ENCODE results near the gene CPSF6. TPM values are rescaled to one million over a fixed set of nuclear protein-coding genes. Genes with fewer than 3 reads are reported as not detected.

The CPSF6 gene
- total and polyA plus RNA-seq, 2 of the 8 experiments (the other 6 are each of a cell fraction or from before 2014, with no cell fraction given) = 92.7 to 167 TPM

DNA sequence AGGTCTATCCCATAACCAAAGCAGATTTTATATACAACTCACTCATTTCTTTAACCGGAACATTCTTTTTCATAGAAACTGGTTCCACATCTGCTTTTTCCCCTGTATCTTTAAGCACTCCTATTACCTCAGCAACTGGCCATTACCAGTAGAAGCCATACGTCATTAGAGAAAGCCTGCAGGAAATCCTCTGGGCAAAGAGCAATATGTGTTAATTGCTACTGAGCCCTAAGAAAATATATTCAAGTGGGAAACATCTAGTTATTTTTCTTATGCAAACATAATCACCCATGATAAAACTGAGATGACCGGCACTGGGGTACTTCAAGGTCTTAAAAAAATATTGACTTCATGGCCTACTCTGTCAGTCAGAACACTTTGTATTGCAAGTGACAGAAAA, 28.2 kb upstream of the CPSF6 start:
- no peak overlapping the region for H3K4me3 ChIP-seq (ENCODE audit: extremely low read depth in 1 of 4, insufficient read depth in 2 of 4, low read depth in 3 of 4, low read length in 4 of 4)
- no peaks in the 10 kb centered on the region for H3K36me3 ChIP-seq (ENCODE audit: control insufficient read depth in 2 of 4, insufficient read depth in 4 of 4, low read length in 3 of 4)
- no peak overlapping the region for H3K4ac ChIP-seq (replicated peaks; ENCODE audit: insufficient read length, low read depth, low read length)
- POLR2A ChIA-PET (ENCODE audit: partially characterized antibody) = no interaction called here
- H3K9ac ChIP-seq (replicated peaks in 1 of 4; ENCODE audit: extremely low read depth in 1 of 4, low read depth in 3 of 4, low read length in 3 of 4) = no peak overlapping the region
- no peak overlapping the region for H4K91ac ChIP-seq (replicated peaks; ENCODE audit: insufficient read length, low read length)
- H3K23ac ChIP-seq (ENCODE audit: insufficient read length) = no peak overlapping the region
- H3K56ac ChIP-seq (replicated peaks; ENCODE audit: insufficient read length, low read depth, low read length) = no peak overlapping the region
- H3K4me1 ChIP-seq (replicated peaks in 1 of 4; ENCODE audit: control insufficient read depth in 3 of 4, insufficient read depth in 4 of 4, low read length in 3 of 4) = no peaks in the 10 kb centered on the region
- no peaks in the 10 kb centered on the region for H3K27me3 ChIP-seq (replicated peaks in 1 of 4; ENCODE audit: control insufficient read depth in 3 of 4, extremely low read depth in 1 of 4, insufficient read depth in 3 of 4, low read length in 3 of 4)
- no peaks in the 10 kb centered on the region for H3K79me2 ChIP-seq (ENCODE audit: control insufficient read depth in 1 of 2, insufficient read depth in 2 of 2, low read length in 2 of 2)
- no peak overlapping the region for H3K18ac ChIP-seq (ENCODE audit: extremely low read depth, low read length)
- no peak overlapping the region for H3K14ac ChIP-seq (ENCODE audit: insufficient read length)
- H2BK5ac ChIP-seq (ENCODE audit: low read depth, low read length) = no peak overlapping the region
- H3K9me3 ChIP-seq (ENCODE audit: insufficient read depth in 2 of 2, low read depth in 1 of 2, low read length in 1 of 2) = no peaks in the 10 kb centered on the region
- CTCF ChIA-PET (ENCODE audit: partially characterized antibody) = no interaction called here
- TF ChIP-seq SAP30 (IDR thresholded peaks at IDR 0.05; ENCODE audit: insufficient read depth, insufficient replicate concordance, low read length) (no peak), SP2 (IDR thresholded peaks at IDR 0.05; ENCODE audit: low read length) (no peak), JUN (IDR thresholded peaks at IDR 0.05; ENCODE audit: low read depth, low read length) (no peak), POLR2AphosphoS5 (IDR thresholded peaks at IDR 0.05; ENCODE audit: low read depth, low read length) (no peak), CBX5 (IDR thresholded peaks at IDR 0.05; ENCODE audit: low read depth, low read length) (no peak), JUND (IDR thresholded peaks at IDR 0.05; ENCODE audit: low read length) (no peak), NANOG (IDR thresholded peaks at IDR 0.05; ENCODE audit: insufficient read depth, low read depth, low read length, poor library complexity, severe bottlenecking) (no peak), TAF7 (optimal IDR thresholded peaks at IDR 0.05; ENCODE audit: borderline replicate concordance, low read depth, low read length) (no peak)
- TF ChIP-seq, protein P1, sequence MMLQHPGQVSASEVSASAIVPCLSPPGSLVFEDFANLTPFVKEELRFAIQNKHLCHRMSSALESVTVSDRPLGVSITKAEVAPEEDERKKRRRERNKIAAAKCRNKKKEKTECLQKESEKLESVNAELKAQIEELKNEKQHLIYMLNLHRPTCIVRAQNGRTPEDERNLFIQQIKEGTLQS (IDR thresholded peaks at IDR 0.05; ENCODE audit: insufficient read depth, low read depth, low read length) = no peak
- TF ChIP-seq, protein P2, sequence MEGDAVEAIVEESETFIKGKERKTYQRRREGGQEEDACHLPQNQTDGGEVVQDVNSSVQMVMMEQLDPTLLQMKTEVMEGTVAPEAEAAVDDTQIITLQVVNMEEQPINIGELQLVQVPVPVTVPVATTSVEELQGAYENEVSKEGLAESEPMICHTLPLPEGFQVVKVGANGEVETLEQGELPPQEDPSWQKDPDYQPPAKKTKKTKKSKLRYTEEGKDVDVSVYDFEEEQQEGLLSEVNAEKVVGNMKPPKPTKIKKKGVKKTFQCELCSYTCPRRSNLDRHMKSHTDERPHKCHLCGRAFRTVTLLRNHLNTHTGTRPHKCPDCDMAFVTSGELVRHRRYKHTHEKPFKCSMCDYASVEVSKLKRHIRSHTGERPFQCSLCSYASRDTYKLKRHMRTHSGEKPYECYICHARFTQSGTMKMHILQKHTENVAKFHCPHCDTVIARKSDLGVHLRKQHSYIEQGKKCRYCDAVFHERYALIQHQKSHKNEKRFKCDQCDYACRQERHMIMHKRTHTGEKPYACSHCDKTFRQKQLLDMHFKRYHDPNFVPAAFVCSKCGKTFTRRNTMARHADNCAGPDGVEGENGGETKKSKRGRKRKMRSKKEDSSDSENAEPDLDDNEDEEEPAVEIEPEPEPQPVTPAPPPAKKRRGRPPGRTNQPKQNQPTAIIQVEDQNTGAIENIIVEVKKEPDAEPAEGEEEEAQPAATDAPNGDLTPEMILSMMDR (IDR thresholded peaks at IDR 0.05; ENCODE audit: control extremely low read depth in 1 of 3, insufficient read depth in 1 of 3, low read depth in 1 of 3, low read length in 3 of 3) = no peak
- H2BK12ac ChIP-seq (ENCODE audit: low read depth, low read length) = no peak overlapping the region
- no peak overlapping the region for H3K27ac ChIP-seq (ENCODE audit: low read depth, low read length)
- no peak overlapping the region for H2BK120ac ChIP-seq (replicated peaks; ENCODE audit: low read depth, low read length)
- no peaks in the 10 kb centered on the region for H3K23me2 ChIP-seq (ENCODE audit: low read depth, low read length)
- H3K79me1 ChIP-seq (ENCODE audit: low read depth, low read length) = no peaks in the 10 kb centered on the region
- no peak overlapping the region for H4K8ac ChIP-seq (ENCODE audit: extremely low read depth, insufficient read depth, low read length)
- DNase-seq (ENCODE audit: low read depth in 1 of 2, low spot score in 2 of 2) = no peak
- no peaks in the 10 kb centered on the region for H4K20me1 ChIP-seq (replicated peaks in 1 of 2; ENCODE audit: control insufficient read depth in 1 of 2, insufficient read depth in 2 of 2, low read length in 2 of 2)
- no peak overlapping the region for H2AK5ac ChIP-seq (ENCODE audit: low read depth, low read length)
- no peak for FAIRE-seq
- 96% methylated on average over 3 of the region's 3 CpGs; no CpG with 5 or more reads in 1 of the 2 experiments for WGBS, 2 experiments (ENCODE audit: extremely low coverage in 1 of 2, insufficient coverage in 1 of 2, insufficient read length in 1 of 2, insufficient replicate concordance in 2 of 2, low coverage in 1 of 2, low lambda C conversion rate in 2 of 2, missing lambda C conversion rate in 1 of 2)
- H2BK15ac ChIP-seq (ENCODE audit: low read length) = no peak overlapping the region
- no peak overlapping the region for H3K4me2 ChIP-seq (ENCODE audit: insufficient read depth in 1 of 2, low read depth in 2 of 2, low read length in 2 of 2)
- H2BK20ac ChIP-seq (ENCODE audit: low read length) = no peak overlapping the region
- H2AFZ ChIP-seq (ENCODE audit: low read length) = no peak overlapping the region
- H4K5ac ChIP-seq (ENCODE audit: insufficient read length, low read depth, low read length) = no peak overlapping the region
